HG03521 (cell line): Measurements from ENCODE around the gene MBD2.

ENCODE experiments used
- ATAC-seq: cut with Tn5 transposase; IDR thresholded peaks from one replicate; pipeline ENCODE4 v1.9.1; 2021; ENCODE audit warnings: mild to moderate bottlenecking, moderate library complexity; ENCODE audit not compliant: unreplicated experiment

Gene MBD2

DNA sequence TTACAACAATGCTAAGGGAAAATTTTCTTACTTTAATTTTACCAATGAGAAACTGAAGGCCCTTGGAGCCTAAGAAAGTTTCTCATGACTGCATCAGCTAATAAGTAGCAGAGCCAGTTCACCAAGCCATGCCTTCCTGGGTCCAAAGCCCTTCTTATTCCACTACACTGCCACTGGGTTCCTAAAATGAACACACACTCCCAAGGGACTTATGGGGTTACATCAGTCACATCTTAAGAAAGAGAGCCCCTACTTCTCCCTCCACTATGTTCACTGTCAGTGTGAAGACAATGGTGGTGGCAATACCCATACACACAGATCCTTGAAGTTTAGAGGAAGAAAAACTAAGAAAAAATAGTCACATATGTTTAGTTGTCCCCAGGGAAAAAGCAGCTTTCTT, 20.6 kb downstream of the MBD2 start:
- no peak for ATAC-seq

- no peak for ATAC-seq
These were observed 21.6 kb downstream of the MBD2 start for GRCh38 chr18:54202851-54203250.

- no peak for ATAC-seq
These were observed 26.6 kb downstream of the MBD2 start for GRCh38 chr18:54197747-54198411.

- ATAC-seq = no peak
These were observed 30.7 kb downstream of the MBD2 start for GRCh38 chr18:54193786-54194185.

DNA sequence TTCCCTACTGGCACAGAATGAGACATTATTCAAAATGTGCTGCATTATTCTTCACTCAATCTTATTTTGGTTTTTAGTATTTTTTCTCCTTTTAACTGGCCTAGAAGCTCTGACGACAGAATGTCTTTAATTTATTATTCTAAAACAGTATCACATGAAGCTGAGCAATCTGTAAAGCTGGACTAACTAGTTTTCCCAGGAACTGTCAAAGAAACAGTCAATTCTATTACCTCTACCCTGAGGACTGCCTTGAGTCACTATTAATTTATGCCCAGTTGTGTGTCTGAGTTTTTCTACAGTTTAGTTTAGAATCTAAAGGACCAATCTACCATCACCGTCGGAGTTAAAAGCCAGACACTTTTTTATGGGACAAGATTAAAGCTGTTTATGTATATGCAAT, 31.6 kb downstream of the MBD2 start:
- ATAC-seq = no peak

- ATAC-seq = no peak
These were observed 32.1 kb downstream of the MBD2 start for GRCh38 chr18:54192415-54192814.

- ATAC-seq = no peak
These were observed 33.1 kb downstream of the MBD2 start for GRCh38 chr18:54191352-54191751.

- no peak for ATAC-seq
These were observed 37.1 kb downstream of the MBD2 start for GRCh38 chr18:54187372-54187771.

DNA sequence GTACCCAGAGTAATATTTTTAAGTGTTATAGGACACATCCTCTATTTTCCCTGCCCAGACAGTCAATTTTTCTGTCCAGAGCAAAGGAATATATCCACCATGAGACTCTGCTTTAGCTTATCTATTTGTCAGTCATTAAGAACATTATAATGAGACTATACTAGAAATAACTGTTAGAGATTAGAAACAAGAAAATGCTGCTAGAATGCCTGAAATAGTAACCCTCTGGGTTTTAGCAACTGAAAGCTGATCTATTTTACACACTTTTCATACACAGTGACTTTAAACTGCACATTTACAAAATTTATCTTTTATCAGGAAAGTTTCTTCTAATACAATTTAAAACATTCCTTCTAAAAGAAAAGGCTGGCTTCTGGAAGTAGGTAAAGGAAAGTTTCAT, 39.6 kb downstream of the MBD2 start:
- no peak for ATAC-seq

GRCh38 chr18:54183390-54183789, 41.1 kb downstream of the MBD2 start:
- no peak for ATAC-seq

DNA sequence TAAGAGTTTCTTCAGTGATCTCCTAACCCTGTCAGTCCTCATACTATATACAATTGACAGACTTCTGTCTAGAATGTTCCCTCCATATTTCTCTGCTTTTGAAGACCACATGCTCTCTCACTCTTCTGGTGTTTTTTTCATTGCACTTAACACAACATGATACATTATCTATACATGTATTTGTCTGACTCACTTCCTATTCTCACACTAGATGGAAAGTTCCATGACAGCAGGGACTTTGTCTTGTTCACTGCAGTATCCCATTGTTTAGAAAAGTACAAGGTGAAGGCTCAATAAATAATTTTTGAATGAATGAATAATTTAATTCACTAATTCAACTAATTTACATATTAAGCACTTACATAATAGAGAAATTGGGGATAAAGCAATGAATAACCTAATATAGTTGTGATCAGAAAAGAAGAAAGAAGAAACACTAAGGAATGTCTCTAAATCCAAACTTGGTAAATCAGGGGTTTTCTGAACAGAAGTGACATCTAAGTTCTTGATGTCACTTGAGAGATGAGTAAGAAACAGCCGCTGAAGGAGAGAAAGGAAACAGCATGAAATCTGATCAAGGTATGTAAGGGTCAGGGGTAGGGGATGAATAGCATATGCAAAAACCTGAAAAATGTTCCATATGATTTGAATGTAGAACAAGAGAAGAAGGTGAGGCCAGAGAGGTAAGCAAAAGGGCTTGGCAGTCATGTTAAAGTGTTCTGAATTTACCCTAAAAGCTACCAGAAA, 42.4 kb downstream of the MBD2 start:
- ATAC-seq = no peak

GRCh38 chr18:54173980-54174630, 50.4 kb downstream of the MBD2 start:
- ATAC-seq = peak; percentile 55

DNA sequence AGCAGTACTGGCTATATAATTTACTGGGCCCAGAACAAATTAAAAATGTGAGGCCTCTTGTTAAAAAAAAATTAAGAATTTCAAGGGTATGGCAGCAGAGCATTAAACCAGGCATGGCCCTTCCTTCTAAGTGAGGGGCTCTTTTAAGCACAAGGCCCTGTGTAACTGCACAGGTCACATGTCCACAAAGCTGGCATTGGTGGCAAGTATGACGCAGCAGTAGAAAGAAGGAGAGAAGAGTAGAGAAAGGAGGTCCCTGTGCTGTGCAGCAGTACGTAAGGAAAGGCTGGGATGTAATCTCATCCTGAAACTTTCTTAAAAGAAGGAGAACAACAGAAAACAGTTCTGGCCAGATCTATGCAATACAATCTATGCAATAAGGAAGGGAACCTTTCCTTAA, 51.2 kb downstream of the MBD2 start:
- no peak for ATAC-seq

- ATAC-seq = no peak
These were observed 54.8 kb downstream of the MBD2 start for GRCh38 chr18:54169431-54170403.

DNA sequence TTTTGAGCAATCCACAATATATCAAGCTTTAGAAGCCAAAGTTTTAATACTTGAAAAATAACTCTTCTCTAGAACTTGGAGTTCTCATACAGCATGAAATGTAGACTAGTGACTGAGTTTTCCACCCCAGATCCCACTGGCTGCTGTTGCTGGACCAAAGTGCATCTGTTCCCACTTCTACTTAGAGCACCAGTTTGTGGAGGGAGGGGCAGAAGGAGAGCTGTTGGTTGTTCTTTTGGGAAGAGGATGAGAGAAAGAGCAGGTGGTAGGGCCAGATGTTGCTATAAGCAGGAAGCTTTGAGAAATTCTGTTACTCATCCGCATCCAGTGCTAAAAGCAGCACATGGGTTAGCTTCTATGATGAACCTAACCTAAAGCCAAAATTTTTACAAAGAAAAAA, 59.0 kb downstream of the MBD2 start:
- ATAC-seq = no peak

- no peak for ATAC-seq
These were observed 61.0 kb downstream of the MBD2 start for GRCh38 chr18:54163453-54163852.

- ATAC-seq = no peak
These were observed 62.0 kb downstream of the MBD2 start for GRCh38 chr18:54162431-54162830.

DNA sequence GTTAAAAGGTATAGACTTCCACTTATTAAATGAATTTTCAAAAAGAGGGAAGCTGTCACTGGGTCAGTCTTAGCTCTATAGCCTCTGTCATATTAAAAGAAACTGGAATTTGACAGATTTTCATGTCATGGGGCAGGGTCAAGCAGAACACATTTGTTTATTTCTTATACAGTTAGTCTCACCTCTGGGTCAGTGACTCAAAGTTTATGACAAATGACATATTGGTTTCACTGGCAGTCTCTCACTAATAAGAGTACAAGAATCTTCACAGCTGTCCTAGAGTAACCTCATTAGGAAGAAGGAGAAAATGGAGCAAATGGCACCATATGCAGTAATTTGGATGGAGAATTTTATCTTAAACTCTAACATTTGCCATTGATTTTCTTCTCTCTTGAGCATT, 63.2 kb downstream of the MBD2 start:
- no peak for ATAC-seq

DNA sequence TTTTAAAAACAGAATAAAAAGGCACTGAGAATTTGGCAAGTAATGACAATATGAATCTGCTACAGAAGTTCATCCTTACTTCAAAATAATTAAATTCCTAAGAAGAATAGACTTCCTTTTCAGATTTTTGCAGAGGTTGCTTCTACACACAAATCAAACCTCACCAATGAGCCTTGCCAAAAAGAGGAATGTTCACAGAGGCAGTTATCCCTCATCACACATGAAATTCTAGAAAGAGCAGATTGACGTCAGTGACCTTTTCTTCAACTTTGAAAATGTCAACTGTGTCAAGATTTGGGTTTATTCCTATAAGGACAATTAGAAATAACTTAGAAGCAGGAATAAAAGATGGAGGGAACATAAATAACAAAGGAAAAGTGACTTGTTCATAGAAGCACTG, 64.6 kb downstream of the MBD2 start:
- ATAC-seq = no peak

DNA sequence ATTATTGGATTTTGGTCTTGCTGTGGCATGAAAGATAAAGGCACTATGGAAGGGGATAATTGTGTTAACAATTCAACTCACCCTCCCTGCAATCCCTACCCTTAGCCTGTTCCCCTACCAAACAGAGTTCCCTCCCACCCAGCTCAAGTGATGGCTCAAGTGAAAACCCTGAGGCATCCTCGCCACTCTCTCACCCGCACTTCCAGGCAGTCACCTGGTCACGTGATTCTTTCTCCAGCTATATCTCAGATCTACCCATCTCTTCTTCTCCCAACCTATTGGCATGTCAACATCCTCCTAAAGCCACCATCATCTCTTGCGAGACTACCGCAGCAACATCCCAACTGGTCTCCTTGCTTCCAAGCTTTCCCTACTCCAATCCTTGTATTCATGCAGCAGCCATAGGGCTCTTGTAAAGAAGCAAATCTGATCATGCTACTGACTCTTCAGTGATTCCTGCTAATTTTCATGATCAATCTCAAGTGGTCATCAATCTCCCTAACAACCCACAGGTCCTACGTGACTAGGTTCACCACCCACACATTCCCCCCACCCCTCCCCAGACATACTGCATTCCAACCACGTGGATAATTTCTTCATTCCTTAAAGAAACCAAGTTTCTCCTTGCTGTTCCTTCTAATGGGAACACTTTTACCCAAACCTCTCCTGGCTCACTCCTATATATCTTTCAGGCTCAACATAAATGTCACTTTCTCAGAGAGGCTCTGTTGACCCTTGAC, 66.7 kb downstream of the MBD2 start:
- ATAC-seq = no peak
